ENCODE measurements around the gene GFOD1.

DNA sequence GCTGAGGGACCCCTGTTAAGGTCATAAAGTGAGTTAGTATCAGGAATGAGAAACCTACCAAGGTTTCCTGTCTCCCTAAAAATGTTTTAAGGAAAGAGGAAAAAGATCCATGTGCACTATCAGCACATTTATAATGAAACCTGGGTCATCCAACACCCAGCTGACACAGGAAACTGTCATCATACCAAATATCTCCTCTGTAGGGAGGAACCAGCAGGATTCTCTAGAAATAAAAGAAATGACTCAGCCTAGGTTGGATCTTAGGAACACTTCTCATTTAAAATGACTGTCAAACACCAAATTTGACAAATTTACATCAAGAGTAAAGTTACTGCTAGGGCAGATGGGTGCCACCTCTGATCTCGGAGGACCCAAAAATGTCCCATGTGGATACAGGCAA is 21.7 kb downstream of the GFOD1 start:
- TF ChIP-seq, protein P1, sequence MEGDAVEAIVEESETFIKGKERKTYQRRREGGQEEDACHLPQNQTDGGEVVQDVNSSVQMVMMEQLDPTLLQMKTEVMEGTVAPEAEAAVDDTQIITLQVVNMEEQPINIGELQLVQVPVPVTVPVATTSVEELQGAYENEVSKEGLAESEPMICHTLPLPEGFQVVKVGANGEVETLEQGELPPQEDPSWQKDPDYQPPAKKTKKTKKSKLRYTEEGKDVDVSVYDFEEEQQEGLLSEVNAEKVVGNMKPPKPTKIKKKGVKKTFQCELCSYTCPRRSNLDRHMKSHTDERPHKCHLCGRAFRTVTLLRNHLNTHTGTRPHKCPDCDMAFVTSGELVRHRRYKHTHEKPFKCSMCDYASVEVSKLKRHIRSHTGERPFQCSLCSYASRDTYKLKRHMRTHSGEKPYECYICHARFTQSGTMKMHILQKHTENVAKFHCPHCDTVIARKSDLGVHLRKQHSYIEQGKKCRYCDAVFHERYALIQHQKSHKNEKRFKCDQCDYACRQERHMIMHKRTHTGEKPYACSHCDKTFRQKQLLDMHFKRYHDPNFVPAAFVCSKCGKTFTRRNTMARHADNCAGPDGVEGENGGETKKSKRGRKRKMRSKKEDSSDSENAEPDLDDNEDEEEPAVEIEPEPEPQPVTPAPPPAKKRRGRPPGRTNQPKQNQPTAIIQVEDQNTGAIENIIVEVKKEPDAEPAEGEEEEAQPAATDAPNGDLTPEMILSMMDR (IDR thresholded peaks at IDR 0.05): no peak
- TF ChIP-seq POLR2AphosphoS5 (IDR thresholded peaks at IDR 0.05; ENCODE audit: low read depth, low read length) (no peak), SIN3A (IDR thresholded peaks at IDR 0.05; ENCODE audit: borderline replicate concordance, insufficient read depth, low read depth, low read length) (no peak), REST (IDR thresholded peaks at IDR 0.05; ENCODE audit: insufficient read depth in 1 of 2, low read depth in 2 of 2, low read length in 1 of 2) (no peak)

Measured in Panc1 (cell line).